Right ventricle myocardium superior (tissue), 1 donor: ENCODE results near the gene NAT8L. TPM values are rescaled to one million over a fixed set of nuclear protein-coding genes. Genes with fewer than 3 reads are reported as not detected.

Experiments
- ATAC-seq: fragments of 200-7000 bp; cut with Tn5 transposase; one replicate; pipeline ENCODE4 v1.9.1; 2020; ENCODE audit warnings: mild to moderate bottlenecking; ENCODE audit not compliant: poor library complexity
- DNase-seq: peaks from one replicate; pipeline ENCODE4 v3.0.0-alpha.2; 2020
- intact Hi-C: fragments of 100-400 bp; cut with DNase I; formaldehyde crosslinking; loops from one replicate; pipeline ENCODE4 v1.11.2; 2022
- total RNA-seq: library from RNA; stranded (reverse); fragmentation: NEBNext Ultra II Directional; extraction: Animal tissue kit (Norgen Biotek cat#: 25700); gene quantifications from one replicate; pipeline ENCODE4 v1.2.1, GENCODE V29; 2021
- donor health status: DM: no; HTN: yes; CAD: no; lungs with severe emphysema.

Gene NAT8L
- total RNA-seq, 1 donor from 2014 or later: 1.00 TPM

- DNase-seq (no peak), ATAC-seq (no peak)
- intact Hi-C loops: no loop called here
These were observed 23.5 kb downstream of the NAT8L start for GRCh38 chr4:2082627-2083026.

GRCh38 chr4:2083116-2083825 is 24.1 kb downstream of the NAT8L start:
- intact Hi-C loops: no loop called here
- ATAC-seq (no peak), DNase-seq (no peak)

- ATAC-seq (no peak), DNase-seq (no peak)
- intact Hi-C loops: no loop called here
These were observed 24.7 kb downstream of the NAT8L start for GRCh38 chr4:2083826-2084160.

GRCh38 chr4:2084316-2084715 is 25.2 kb downstream of the NAT8L start:
- intact Hi-C loops: no loop called here
- DNase-seq (no peak), ATAC-seq (no peak)

GRCh38 chr4:2085496-2085901 is 26.4 kb downstream of the NAT8L start:
- intact Hi-C loops: no loop called here
- DNase-seq (no peak), ATAC-seq (no peak)

- no peak for DNase-seq
- no peak for ATAC-seq
- intact Hi-C loops: no loop called here
These were observed 28.0 kb downstream of the NAT8L start for GRCh38 chr4:2087170-2087569.

GRCh38 chr4:2089222-2089621 is 30.1 kb downstream of the NAT8L start:
- intact Hi-C loops: no loop called here
- no peak for ATAC-seq
- no peak for DNase-seq

- ATAC-seq (no peak), DNase-seq (no peak)
- intact Hi-C loops: no loop called here
These were observed 31.5 kb downstream of the NAT8L start for GRCh38 chr4:2090642-2091041.

GRCh38 chr4:2091990-2092668 is 33.0 kb downstream of the NAT8L start:
- DNase-seq (no peak), ATAC-seq (no peak)
- intact Hi-C loops: no loop called here

- ATAC-seq (no peak), DNase-seq (no peak)
- intact Hi-C loops: no loop called here
These were observed 33.5 kb downstream of the NAT8L start for GRCh38 chr4:2092669-2093053.

GRCh38 chr4:2093265-2093664 is 34.1 kb downstream of the NAT8L start:
- ATAC-seq (no peak), DNase-seq (no peak)
- intact Hi-C loops: no loop called here

- no peak for DNase-seq
- intact Hi-C loops: no loop called here
- ATAC-seq: no peak
These were observed 35.4 kb downstream of the NAT8L start for GRCh38 chr4:2094545-2094944.

GRCh38 chr4:2095236-2096072 is 36.3 kb downstream of the NAT8L start:
- intact Hi-C loops: no loop called here
- ATAC-seq (no peak), DNase-seq (no peak)

- ATAC-seq: no peak
These were observed 37.0 kb downstream of the NAT8L start for GRCh38 chr4:2096073-2096609.

GRCh38 chr4:2101346-2102044 is 42.4 kb downstream of the NAT8L start:
- no peak for DNase-seq
- intact Hi-C loops: no loop called here
- ATAC-seq: no peak

More at GRCh38 chr4:2096073-2096609, 37.0 kb downstream of the NAT8L start:
- DNase-seq: no peak
- intact Hi-C loops: no loop called here

- intact Hi-C loops: no loop called here
- no peak for ATAC-seq
These were observed 43.1 kb downstream of the NAT8L start for GRCh38 chr4:2102045-2102883.

GRCh38 chr4:2103127-2103842 is 44.2 kb downstream of the NAT8L start:
- no peak for DNase-seq
- intact Hi-C loops: no loop called here
- ATAC-seq: no peak

More at GRCh38 chr4:2102045-2102883, 43.1 kb downstream of the NAT8L start:
- DNase-seq: no peak
